Measurements from ENCODE around the gene CD86. TPM values are rescaled to one million over a fixed set of nuclear protein-coding genes. Genes with fewer than 3 reads are reported as not detected.
"Not testable (repeated sequence)": the region's sequence is repeated elsewhere in the genome, so short reads cannot be mapped to it uniquely, and the experiment has no call there.

The CD86 gene, protein sequence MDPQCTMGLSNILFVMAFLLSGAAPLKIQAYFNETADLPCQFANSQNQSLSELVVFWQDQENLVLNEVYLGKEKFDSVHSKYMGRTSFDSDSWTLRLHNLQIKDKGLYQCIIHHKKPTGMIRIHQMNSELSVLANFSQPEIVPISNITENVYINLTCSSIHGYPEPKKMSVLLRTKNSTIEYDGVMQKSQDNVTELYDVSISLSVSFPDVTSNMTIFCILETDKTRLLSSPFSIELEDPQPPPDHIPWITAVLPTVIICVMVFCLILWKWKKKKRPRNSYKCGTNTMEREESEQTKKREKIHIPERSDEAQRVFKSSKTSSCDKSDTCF
- 0.39 and 1.6 TPM in 2 replicates for total RNA-seq (2014; rRNA removed; shearing (Covaris generic))

DNA sequence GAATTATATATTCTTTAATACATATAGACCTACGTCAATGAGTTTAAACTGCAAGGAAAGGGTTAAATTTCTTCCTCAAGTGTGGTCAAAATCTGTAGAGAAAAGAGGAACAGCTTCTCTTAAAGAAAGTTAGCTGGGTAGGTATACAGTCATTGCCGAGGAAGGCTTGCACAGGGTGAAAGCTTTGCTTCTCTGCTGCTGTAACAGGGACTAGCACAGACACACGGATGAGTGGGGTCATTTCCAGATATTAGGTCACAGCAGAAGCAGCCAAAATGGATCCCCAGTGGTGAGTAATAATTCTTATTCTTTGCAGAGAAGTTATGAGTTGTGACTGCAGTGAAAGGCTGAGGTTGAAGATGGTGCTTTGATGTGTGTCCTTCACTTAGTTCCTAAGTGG is at the start of gene CD86:
CD86 (plus strand) TSS at position 148 of the 400 bp plus-strand sequence; CDS start at position 276, 128 bp downstream.
- DNase-seq (ENCODE audit: low spot score) = no peak

DNA sequence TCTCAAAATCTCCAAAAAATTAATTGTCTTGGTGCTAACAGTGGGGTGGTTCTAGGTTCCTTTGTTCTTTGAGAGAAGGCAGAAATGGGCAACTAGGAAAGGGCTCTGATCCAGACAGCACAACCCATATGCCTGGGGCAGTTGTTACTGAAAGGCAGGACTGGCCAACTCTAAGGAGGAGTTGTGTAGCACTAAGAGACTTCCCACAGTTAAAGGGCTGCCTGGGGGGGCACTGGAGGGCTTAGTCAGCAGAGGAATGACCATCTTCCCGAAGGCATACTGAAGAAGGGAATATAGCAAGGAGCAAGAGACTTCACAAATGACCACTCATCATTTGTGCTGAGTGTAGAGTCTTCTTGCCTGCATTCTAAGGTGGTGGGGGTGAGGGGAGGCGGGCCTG is 48.9 kb upstream of the CD86 start:
- DNase-seq (ENCODE audit: low spot score) = no peak

DNA sequence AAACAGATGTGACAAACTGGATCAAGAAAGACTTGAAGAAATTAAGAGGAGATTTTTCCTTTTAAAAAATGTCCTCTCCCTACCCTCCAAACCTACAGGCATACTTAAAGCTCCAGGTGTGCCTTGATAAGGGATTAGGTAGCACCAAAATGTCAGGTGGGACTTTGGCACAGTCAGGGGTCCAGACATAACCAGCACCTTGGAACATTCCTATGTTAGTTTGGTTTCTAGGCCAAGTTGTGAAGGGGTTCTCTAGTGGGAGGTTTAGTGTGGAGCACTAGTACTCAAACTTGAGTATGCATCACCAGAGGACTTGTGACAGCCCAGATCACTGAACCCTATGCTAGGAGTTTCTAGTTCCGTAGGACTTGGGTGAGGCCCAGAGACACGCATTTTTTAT is 47.0 kb upstream of the CD86 start:
- DNase-seq (ENCODE audit: low spot score) = no peak

DNA sequence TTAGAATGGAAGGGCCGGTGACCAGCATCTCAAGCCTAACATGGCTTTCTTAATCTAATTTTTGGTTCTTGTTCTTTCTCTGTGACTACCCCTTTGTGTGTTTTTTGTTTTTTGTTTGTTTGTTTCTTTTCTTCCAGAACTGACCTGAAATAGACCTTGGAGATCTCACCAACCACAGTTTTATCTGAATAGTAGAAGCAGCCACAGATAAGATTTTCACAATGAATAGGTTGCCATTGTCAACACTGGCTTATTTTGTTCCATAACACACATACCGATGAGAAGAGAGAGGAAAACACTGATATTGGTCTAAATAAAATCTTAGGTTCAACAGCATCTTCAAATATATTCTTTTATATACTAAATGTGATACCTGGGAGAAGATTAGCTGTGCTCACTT is 44.7 kb upstream of the CD86 start:
- DNase-seq (ENCODE audit: low spot score) = no peak

DNA sequence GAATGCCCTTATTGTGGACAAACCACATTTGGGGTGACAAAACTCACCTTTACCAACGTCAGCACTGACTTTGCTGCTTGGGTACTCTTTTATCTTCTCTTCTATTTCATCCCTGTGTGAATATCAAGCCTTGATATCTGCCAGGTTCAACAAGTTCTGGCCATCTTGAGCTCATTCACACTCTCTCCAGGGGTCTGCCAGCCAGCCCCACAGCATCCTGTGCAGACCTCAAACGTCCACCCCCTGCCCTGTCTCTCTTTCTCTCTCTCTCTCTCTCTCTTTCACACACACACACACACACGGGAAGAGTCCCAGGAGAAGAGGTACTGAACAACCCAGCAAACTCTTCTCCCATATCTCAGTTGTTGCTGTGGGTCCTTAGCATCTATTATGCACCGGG is 43.8 kb upstream of the CD86 start:
- no peak for DNase-seq (ENCODE audit: low spot score)

DNA sequence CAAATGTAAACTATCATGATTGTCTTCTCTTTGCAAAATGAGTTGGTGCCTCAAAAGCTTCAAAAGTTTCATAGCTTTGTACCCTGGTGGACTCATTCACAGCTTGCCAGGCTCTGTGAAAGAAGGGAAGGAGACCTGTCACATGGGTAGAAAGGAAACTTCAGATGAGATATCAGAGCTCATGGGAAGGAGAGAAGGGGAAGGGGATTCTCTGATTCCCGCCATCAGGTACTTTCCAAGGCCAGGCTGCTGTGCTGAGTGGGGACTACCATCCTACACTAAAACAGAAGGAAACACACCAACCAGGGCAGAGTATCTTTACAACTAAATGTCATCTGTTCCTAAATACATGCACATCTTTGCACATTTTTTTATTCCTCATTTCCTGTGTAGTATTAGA is 42.3 kb upstream of the CD86 start:
- no peak for DNase-seq (ENCODE audit: low spot score)

DNA sequence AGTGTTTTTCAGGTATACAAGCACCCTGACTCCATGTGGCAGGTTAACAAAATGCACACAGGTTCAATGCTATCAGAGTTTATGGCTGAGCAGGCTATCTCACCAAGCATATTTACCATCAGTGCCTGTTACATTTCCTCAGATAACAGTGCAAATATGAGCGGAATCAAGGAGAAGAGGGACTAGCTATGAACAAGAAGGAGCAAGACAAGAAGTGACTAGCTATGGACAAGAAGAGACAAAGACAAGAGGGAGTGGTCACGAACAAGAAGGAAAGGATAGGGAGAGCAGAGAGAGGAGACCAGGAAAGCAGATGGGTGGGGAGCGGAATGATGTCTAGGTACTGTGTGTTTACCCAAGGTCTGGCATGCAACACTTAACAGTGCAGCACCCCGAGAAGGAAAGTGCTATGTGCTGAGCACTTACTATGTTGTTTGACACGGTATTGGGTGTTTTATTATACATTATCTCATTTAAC is 41.7 kb upstream of the CD86 start:
- no peak for DNase-seq (ENCODE audit: low spot score)

DNA sequence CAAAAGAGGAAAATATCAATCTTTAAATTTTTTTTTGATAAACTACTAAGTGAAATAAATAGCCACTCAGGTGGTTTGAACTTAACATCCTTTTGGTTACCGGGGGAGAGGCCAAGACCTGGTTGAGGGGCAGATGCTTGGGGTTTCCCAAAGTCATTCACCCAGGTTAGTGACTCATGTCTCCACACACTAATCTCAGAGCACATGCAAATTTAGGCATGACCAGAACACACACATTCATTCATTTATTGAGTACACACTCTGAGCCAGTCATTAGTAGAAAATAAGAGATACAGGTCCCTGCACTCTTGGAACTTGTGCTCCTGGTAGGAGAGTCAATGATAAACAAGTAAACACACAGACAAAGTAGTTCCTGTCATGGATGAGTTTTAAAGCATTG is 40.4 kb upstream of the CD86 start:
- DNase-seq (ENCODE audit: low spot score) = no peak

DNA sequence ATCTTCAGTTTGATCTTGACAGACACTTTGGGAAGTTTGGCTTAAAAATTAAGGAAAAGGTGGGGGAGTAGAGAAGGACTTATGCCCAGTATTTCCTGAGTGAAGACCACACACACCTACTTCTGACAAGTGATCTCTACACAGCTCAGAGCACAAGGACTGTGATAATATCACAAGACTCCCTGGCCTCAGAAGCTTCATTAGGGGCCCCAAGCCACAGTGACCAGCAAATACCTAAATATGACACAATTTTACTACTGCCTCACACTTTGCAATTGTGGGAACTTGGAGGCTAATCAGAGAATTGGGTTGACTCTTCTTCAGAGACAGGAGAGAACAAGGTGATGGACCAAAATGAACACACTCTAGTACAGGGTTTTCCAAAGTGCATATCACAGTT is 35.7 kb upstream of the CD86 start:
- DNase-seq (ENCODE audit: low spot score) = no peak

DNA sequence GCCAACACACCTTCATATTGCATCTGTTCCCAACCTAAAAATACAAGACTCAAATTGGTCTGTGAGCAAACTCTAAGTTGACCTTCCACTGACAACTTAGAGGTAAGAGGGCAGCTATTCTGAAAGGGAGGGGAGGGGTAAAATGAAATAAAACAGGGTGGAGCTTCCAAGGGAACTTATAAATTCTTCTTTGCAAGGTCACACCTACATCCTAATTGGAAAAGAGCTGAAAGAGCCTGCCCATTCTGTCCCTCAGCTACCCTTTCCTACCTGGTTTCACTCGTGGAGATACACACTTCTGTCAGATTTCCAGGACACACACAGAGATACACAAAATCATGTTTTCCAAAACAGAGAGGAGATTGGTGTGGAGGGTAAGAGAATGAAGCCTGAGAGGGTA is 34.1 kb upstream of the CD86 start:
- no peak for DNase-seq (ENCODE audit: low spot score)

DNA sequence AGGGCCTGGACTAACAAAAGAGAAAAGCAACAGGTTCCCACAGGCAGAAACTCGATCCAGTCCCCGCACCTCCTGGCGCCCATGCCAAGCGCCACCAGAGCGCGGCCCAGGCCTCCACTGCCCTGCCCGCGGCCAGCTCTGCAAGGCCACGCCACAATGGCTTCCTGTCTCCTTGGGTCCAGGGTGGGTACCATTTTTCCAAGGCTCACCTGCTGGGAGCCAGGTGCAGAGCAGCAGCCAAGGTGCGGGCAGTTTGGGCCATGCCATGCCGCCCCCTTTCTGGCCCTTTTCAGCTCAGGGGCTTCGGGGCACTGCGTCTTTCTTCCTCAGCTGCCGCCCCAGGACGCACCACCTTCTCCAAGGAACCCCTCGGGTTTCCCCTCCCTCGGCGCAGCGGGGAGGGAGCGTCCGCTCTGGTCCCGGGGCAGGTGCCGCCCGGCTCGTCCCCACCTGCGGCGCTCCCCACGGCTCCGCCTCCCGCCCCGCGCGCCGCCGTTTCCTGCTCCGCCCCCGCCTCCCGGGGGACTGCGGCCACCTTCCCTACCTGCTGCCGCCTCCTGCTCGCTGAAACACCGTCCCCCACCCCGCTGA is 33.3 kb upstream of the CD86 start, which contains the start of gene ILDR1:
ILDR1 (minus strand) TSS at position 437 of the 591 bp plus-strand sequence; CDS start at position 267, 170 bp downstream.
- DNase-seq (ENCODE audit: low spot score) = no peak

DNA sequence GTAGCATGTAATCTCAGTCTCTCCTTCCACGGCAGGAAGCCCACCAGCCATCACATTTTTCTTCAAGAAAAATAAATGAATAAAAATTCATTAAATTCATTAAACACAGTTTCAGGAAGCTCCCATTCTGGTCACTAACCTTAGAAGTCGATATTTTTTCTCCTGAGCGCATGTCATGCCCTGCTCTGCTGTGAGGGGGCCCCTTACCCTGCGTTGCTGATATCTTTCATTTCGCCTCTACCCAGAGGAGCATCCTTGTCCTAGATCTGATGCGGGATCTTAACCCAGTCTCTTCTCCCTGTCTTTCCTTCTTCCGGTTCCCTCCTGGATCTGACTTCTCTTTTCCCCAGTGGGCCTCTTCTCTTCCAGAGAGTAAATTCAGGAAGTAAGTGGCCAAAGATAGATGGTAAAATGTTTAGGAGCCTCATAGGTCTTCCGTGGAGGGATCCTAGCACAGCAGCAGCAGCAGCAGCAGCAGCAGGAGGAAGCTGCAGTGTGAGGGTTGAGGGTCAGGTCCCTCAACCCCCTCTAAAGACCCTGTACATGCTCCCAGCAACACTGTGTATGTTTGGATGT is 31.7 kb upstream of the CD86 start:
- no peak for DNase-seq (ENCODE audit: low spot score)

DNA sequence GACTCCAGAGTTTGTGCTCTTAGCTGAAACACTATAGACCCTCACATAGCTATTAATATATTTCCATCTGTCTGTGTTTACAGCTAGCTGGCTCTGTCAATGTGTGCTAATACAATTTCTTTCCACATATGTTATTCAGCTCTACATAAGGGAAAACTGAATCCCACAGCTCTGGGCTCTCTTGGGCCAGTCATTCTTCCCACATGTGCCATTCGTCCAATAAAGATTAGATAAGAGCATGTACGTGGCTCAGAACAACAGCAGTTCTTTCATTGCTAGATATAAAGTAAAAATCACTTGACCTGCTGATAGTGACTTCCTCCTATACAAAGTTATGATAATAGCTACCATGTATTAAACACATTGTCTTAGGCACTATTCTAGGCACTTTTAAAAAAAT is 30.4 kb upstream of the CD86 start:
- no peak for DNase-seq (ENCODE audit: low spot score)

DNA sequence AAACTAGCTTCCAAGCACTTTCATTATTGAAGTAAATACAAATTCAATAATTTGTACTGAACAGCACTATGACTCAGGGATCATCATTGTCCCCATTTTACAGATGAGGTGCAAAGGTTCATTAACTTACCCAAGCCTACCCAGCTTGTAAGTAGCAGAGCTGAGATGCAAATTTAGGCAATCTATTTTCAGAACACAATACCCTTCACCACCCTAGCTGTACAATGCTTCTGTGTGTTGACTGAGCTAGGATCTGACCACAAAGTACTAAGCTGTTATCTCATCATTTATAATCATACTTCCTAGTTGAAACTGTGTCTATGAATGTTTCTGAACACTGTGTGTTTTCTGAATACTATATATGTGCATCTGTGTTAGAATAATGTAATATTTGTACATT is 29.9 kb upstream of the CD86 start:
- DNase-seq (ENCODE audit: low spot score) = no peak

DNA sequence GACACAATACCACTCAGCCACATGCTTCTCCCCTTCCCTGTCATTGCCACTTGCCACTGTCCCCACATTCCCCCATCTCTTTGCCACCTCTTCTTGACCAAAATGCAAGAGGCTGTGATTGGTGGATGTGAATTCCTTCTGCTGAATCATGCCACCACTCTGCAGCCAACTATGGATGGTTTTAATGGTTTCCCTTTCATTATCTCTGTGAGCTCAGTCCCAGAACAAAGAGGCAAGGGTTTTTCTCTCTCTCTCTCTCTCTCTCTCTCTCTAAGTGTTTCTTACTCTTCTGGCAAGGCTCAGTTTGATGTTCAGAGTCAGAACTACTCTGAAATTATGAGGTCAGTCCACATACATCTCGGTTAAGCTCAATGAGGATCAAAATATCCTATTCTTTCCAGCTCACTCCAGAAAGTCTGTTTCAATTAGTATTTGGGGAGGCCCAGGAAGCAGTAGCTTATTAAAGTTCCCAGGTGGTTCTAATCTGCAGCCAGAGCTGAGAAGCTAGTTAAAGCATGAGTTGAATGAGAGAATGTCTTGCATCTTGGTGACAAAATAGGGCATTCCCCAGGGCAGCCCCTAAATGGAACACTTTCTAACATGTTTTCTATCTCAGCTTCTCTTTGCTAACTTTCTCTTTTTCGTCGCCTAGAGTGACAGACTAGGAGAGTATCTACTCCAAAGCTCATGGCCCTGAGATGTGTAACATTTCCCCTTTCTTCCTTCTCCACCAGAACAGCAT is 24.6 kb upstream of the CD86 start:
- peak; percentile 50 for DNase-seq (ENCODE audit: low spot score)

DNA sequence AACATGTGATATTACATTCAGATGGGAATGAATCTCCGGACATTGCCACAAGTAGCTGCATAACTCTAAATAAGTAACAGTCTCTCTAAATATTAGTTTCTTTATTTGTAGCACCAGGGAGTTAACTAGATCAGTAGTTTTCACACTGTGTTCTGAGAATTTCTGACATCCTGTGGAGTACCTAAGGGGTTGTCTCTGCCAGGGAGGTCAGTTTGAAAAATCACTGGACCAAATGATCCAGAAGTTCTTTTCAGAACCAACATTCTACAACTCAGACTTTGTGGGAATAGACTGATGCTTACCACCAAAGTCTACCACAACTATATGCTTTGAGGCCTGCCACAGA is 24.1 kb upstream of the CD86 start:
- DNase-seq (ENCODE audit: low spot score) = no peak

DNA sequence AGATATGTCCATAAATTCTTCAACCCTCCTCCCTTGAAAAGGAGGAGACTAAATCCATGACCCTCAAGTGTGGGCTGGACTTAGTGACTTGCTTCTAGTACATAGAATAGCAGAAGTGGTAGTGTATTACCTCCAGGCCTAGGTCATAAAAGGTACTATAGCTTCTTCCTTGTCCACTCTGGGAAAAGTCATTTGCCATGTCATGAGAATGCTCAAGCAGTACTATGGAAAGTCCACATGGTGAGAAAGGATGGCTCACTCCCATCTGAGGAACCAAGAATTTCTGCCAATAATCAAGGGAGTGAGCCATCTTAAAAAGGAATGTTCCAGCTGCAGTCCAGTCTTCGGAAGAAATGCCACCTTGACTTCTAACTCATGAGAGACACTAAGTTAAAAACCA is 22.6 kb upstream of the CD86 start:
- no peak for DNase-seq (ENCODE audit: low spot score)

DNA sequence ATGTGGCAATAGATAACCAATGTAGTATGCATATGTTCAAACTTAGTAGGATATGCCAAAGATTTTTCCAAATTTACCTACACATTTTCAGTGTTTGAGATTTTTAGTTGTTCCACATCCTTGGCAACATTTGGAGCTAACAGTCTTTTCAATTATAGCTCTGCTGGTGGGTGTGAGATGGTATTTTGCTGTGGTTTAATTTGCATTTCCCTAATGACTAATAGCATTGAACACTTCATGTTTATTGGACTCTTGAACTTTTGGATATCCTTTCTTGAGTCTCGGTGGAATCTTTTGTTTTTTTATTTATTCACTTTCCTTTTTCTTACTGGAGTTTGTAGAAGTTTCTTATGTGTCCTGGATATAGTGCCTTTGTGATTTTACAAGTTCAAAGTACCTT is 22.1 kb upstream of the CD86 start:
- no peak for DNase-seq (ENCODE audit: low spot score)

DNA sequence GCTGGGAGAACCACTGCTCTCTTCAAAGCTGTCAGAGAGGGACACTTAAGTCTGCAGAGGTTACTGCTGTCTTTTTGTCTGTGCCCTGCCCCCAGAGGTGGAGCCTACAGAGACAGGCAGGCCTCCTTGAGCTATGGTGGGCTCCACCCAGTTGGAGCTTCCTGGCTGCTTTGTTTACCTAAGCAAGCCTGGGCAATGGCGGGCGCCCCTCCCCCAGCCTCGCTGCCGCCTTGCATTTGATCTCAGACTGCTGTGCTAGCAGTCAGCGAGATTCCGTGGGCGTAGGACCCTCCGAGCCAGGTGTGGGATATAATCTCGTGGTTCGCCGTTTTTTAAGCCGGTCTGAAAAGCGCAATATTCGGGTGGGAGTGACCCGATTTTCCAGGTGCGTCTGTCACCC is 7.9 kb upstream of the CD86 start:
- not testable (repeated sequence) for DNase-seq (ENCODE audit: low spot score)

DNA sequence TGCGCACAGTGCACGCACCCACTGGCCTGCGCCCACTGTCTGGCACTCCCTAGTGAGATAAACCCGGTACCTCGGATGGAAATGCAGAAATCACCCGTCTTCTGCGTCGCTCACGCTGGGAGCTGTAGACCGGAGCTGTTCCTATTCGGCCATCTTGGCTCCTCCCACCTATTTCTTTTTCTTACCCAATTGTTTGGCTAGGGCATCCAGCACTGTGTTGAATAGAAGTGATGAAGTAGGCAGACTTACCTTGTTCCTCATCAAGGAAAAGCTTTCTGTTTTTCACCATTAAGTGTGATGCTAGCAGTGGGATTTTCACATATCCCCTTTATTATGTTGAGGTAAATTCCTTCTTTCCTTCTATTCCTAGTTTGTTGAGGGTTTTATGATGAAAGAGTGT is 7.4 kb upstream of the CD86 start:
- not testable (repeated sequence) for DNase-seq (ENCODE audit: low spot score)

DNA sequence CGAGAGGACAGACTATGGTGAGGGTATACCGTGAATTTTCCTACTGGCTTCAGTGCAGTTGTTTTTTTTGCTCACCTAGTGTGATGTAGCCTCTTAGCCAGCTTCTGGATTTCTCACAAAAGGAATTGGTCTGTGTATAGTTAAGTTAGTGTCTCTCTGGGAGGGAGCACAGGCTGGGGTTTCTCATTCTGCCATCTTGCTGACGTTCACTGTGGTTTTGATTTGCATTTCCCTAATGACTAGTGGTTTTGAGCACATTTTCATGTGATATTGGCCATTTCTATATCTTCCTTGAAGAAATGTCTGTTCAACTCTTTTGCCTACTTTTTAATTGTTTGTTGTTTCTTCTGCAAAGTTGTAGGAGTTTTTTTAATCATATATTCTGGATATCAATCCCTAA is 2.2 kb upstream of the CD86 start:
- DNase-seq (ENCODE audit: low spot score) = no peak

DNA sequence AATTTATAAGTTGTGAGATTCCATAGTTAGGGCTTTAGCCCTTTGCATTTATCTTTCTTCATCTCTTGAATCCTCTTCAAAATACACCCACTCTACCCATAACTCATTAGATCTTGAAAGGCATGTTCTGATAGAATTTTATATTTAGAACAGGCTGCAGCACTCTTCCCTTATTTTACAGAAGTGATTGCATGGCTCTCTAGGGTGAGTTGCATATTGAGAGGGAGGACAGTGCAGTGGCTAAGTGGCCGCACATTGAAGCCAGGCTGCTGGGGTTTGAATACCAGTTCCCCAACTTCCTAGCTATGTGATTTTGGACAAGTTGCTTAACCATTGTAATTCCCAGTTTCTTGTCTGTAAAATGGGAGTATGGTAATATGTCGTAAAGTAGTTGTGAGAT is 2.5 kb downstream of the CD86 start:
- no peak for DNase-seq (ENCODE audit: low spot score)

DNA sequence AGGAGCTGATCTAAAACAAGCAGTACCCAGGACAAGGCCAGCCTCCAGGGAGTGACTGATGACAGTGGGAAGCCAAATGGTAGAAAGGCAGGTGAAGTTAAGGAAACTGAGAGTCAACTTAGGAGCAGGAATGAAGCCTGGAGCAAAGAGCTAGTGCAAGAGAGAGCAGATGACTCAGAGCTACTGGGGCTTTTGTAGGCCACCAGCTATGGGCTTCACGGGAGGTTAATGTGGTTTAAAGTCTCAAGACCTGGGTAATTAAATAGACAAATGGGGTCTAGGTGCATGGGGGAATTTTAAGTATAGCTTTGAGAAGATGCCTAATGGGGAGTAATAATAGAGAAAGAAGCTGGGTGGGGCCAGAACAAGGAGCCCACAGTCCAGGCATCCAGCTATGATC is 3.1 kb downstream of the CD86 start:
- DNase-seq (ENCODE audit: low spot score) = no peak
